Vagina (tissue), 2 donors: Measurements from ENCODE around the gene IZUMO1. TPM values are rescaled to one million over a fixed set of nuclear protein-coding genes. Genes with fewer than 3 reads are reported as not detected.
"Not testable (repeated sequence)": the region's sequence is repeated elsewhere in the genome, so short reads cannot be mapped to it uniquely, and the experiment has no call there.

Source experiments
- DNase-seq, 2 donors: peaks; one replicate each; pipeline ENCODE4 v3.0.0-alpha.2; 2017; ENCODE audit errors: extremely low spot score in 2 of 2
- H3K27ac ChIP-seq: fragments of 200-600 bp; sonication (generic); one replicate; pipeline ENCODE4 v1.5.1; 2019
- H3K27me3 ChIP-seq: fragments of 200-600 bp; sonication (generic); one replicate; pipeline ENCODE4 v1.5.1; 2019
- H3K36me3 ChIP-seq, 2 donors: fragments of 200-600 bp; sonication (generic); one replicate each; pipeline ENCODE4 v1.5.1; 2017 to 2019
- H3K4me1 ChIP-seq: fragments of 200-600 bp; sonication (generic); one replicate; pipeline ENCODE4 v1.5.1; 2019
- H3K4me3 ChIP-seq, 2 donors: fragments of 200-600 bp; sonication (generic); 1 replicate in 1 of 2; 2 replicates in 1 of 2; pipeline ENCODE4 v1.5.1; 2016 to 2019
- H3K9me3 ChIP-seq: fragments of 200-600 bp; sonication (generic); one replicate; pipeline ENCODE4 v1.5.1; 2019
- CTCF ChIP-seq, 3 experiments: fragments of 450-650 bp in 2 of 3; fragments of 200-600 bp in 1 of 3; sonication (generic) in 1 of 3; IDR thresholded peaks; one replicate each; pipeline ENCODE4 v1.5.1; 2017 to 2019; ENCODE audit warnings: antibody characterized with exemption in 3 of 3, mild to moderate bottlenecking in 2 of 3, moderate library complexity in 2 of 3
- POLR2A ChIP-seq, 2 donors: fragments of 450-650 bp; IDR thresholded peaks; one replicate each; pipeline ENCODE4 v1.6.1; 2017; ENCODE audit warnings: antibody characterized with exemption in 2 of 2, mild to moderate bottlenecking in 2 of 2, moderate library complexity in 2 of 2
- POLR2AphosphoS5 ChIP-seq, 2 donors: sonication (generic); formaldehyde crosslinking; IDR thresholded peaks; one replicate each; pipeline ENCODE4 v1.9.0; 2017; ENCODE audit warnings: antibody characterized with exemption in 2 of 2, mild to moderate bottlenecking in 2 of 2, low read depth in 1 of 2; ENCODE audit not compliant: insufficient read depth in 1 of 2
- intact Hi-C: fragments of 100-400 bp; cut with DNase I; formaldehyde crosslinking; loops from one replicate; pipeline ENCODE4 v1.15.1; 2023
- total RNA-seq: library from RNA; depleted of rRNA; stranded (reverse); fragments of >200 nt; gene quantifications from one replicate; pipeline ENCODE4 v1.2.3, GENCODE V29; 2016

Gene IZUMO1
- total RNA-seq, 1 donor from 2014 or later = 2.2 TPM

GRCh38 chr19:48718711-48719231 is 27.9 kb downstream of the IZUMO1 start:
- no peak for DNase-seq
- Histone ChIP-seq H3K36me3 (no peaks in the 10 kb centered on the region), H3K9me3 (no peaks in the 10 kb centered on the region), H3K27ac (peak overlapping the region; percentile 50), H3K27me3 (no peaks in the 10 kb centered on the region), H3K4me3 (no peak overlapping the region), H3K4me1 (peaks cover 55% of the 10 kb centered on the region)
- intact Hi-C loops = no loop called here
- no peak for TF ChIP-seq CTCF (IDR thresholded peaks at IDR 0.05)

GRCh38 chr19:48718106-48718505 is 28.6 kb downstream of the IZUMO1 start:
- Histone ChIP-seq H3K27ac (peak overlapping the region; percentile 37), H3K4me1 (peaks cover 61% of the 10 kb centered on the region)
- H3K9me3 ChIP-seq, H3K4me3 ChIP-seq, intact Hi-C loops, DNase-seq, H3K27me3 ChIP-seq, H3K36me3 ChIP-seq: not testable (repeated sequence)

GRCh38 chr19:48716562-48717291 is 30.0 kb downstream of the IZUMO1 start:
- H3K9me3 ChIP-seq = no peaks in the 10 kb centered on the region
- peak overlapping the region; percentile 43 to 62 for H3K4me3 ChIP-seq
- intact Hi-C loops = no loop called here
- TF ChIP-seq POLR2A (IDR thresholded peaks at IDR 0.05) (no peak), CTCF (IDR thresholded peaks at IDR 0.05) (no peak), POLR2AphosphoS5 (IDR thresholded peaks at IDR 0.05; ENCODE audit: insufficient read depth in 1 of 2, low read depth in 1 of 2) (peak in 1 of 2 donors; percentile 50)
- no peaks in the 10 kb centered on the region for H3K27me3 ChIP-seq
- no peaks in the 10 kb centered on the region for H3K36me3 ChIP-seq
- H3K27ac ChIP-seq = peak overlapping the region; percentile 95
- no peak for DNase-seq
- H3K4me1 ChIP-seq = peaks cover 66% of the 10 kb centered on the region

GRCh38 chr19:48715681-48716171 is 31.0 kb downstream of the IZUMO1 start:
- TF ChIP-seq POLR2AphosphoS5 (IDR thresholded peaks at IDR 0.05; ENCODE audit: insufficient read depth in 1 of 2, low read depth in 1 of 2) (peak in 1 of 2 donors; percentile 11), POLR2A (IDR thresholded peaks at IDR 0.05) (no peak), CTCF (IDR thresholded peaks at IDR 0.05) (no peak)
- H3K27ac ChIP-seq = peak overlapping the region; percentile 95
- no peaks in the 10 kb centered on the region for H3K27me3 ChIP-seq
- no peaks in the 10 kb centered on the region for H3K9me3 ChIP-seq
- H3K4me1 ChIP-seq = peaks cover 66% of the 10 kb centered on the region
- H3K36me3 ChIP-seq = no peaks in the 10 kb centered on the region
- intact Hi-C loops = no loop called here
- H3K4me3 ChIP-seq = peak overlapping the region; percentile 58 to 62
- DNase-seq = no peak

GRCh38 chr19:48714759-48715675 is 31.7 kb downstream of the IZUMO1 start:
- no peak for TF ChIP-seq POLR2AphosphoS5 (IDR thresholded peaks at IDR 0.05; ENCODE audit: insufficient read depth in 1 of 2, low read depth in 1 of 2)
- TF ChIP-seq POLR2A (IDR thresholded peaks at IDR 0.05) = no peak
- TF ChIP-seq CTCF (IDR thresholded peaks at IDR 0.05) = no peak
- intact Hi-C loops = no loop called here
- DNase-seq = no peak

More at GRCh38 chr19:48714759-48715675, 31.7 kb downstream of the IZUMO1 start:
- Histone ChIP-seq H3K4me3 (peak overlapping the region; percentile 58 to 62), H3K4me1 (peaks cover 62% of the 10 kb centered on the region), H3K9me3 (no peaks in the 10 kb centered on the region), H3K36me3 (no peaks in the 10 kb centered on the region), H3K27me3 (no peaks in the 10 kb centered on the region), H3K27ac (peak overlapping the region; percentile 95)
